HG03103 (cell line): Measurements from ENCODE around the gene MYF6.

Experiments used
- ATAC-seq: cut with Tn5 transposase; IDR thresholded peaks from one replicate; pipeline ENCODE4 v1.9.1; 2021; ENCODE audit warnings: low read depth; ENCODE audit not compliant: unreplicated experiment

Gene MYF6

GRCh38 chr12:80749456-80749855 is 42.0 kb downstream of the MYF6 start:
- no peak for ATAC-seq

- no peak for ATAC-seq
Measured at GRCh38 chr12:80752464-80752863, 45.0 kb downstream of the MYF6 start.

- no peak for ATAC-seq
Measured at GRCh38 chr12:80754274-80754673, 46.8 kb downstream of the MYF6 start.

- ATAC-seq = peak; percentile 79
Measured at GRCh38 chr12:80756875-80757274, 49.4 kb downstream of the MYF6 start.
